B cell (primary cell): ENCODE measurements around the gene LSS.

Experiments used
- CTCF ChIP-seq: fragments of 200-600 bp; IDR thresholded peaks from one replicate; pipeline ENCODE4 v1.8.0; 2022; ENCODE audit warnings: antibody characterized with exemption, mild to moderate bottlenecking
- EZH2 ChIP-seq: IDR thresholded peaks from 2 replicates; pipeline ENCODE4 v1.6.1; 2012; ENCODE audit warnings: borderline replicate concordance, low read depth, mild to moderate bottlenecking, moderate library complexity, low read length; ENCODE audit not compliant: insufficient read depth, poor library complexity, severe bottlenecking

GRCh38 chr21:46184625-46185555, 43.7 kb downstream of the LSS start:
- TF ChIP-seq CTCF, result no peak
- TF ChIP-seq EZH2, result no peak
